ENCODE data around the gene CDC16.

Gene CDC16

GRCh38 chr13:114315074-114315785, 80.5 kb downstream of the CDC16 start:
- DNase-seq (ENCODE audit: insufficient read length, low spot score) (no peak), FAIRE-seq (peak; percentile 47)
- TF ChIP-seq PAX5 (IDR thresholded peaks at IDR 0.05; ENCODE audit: insufficient read depth, low read length, severe bottlenecking) (no peak), POU2F2 (IDR thresholded peaks at IDR 0.05; ENCODE audit: low read depth, low read length) (no peak), POLR2A (IDR thresholded peaks at IDR 0.05; ENCODE audit: low read depth, low read length) (no peak), SPI1 (IDR thresholded peaks at IDR 0.05; ENCODE audit: low read depth, low read length) (no peak), POLR2AphosphoS5 (IDR thresholded peaks at IDR 0.05; ENCODE audit: low read depth, low read length) (no peak), TAF1 (IDR thresholded peaks at IDR 0.05; ENCODE audit: low read depth, low read length) (no peak)

- FAIRE-seq (no peak), DNase-seq (ENCODE audit: insufficient read length, low spot score) (no peak)
- TF ChIP-seq POLR2AphosphoS5 (IDR thresholded peaks at IDR 0.05; ENCODE audit: low read depth, low read length) = no peak
- no peak for TF ChIP-seq PAX5 (IDR thresholded peaks at IDR 0.05; ENCODE audit: insufficient read depth, low read length, severe bottlenecking)
- TF ChIP-seq SPI1 (IDR thresholded peaks at IDR 0.05; ENCODE audit: low read depth, low read length) = no peak
- no peak for TF ChIP-seq TAF1 (IDR thresholded peaks at IDR 0.05; ENCODE audit: low read depth, low read length)
- TF ChIP-seq POU2F2 (IDR thresholded peaks at IDR 0.05; ENCODE audit: low read depth, low read length) = no peak
- TF ChIP-seq POLR2A (IDR thresholded peaks at IDR 0.05; ENCODE audit: low read depth, low read length) = no peak
These were observed 83.9 kb downstream of the CDC16 start for GRCh38 chr13:114318624-114319023.

- TF ChIP-seq SPI1 (IDR thresholded peaks at IDR 0.05; ENCODE audit: low read depth, low read length) (no peak), TAF1 (IDR thresholded peaks at IDR 0.05; ENCODE audit: low read depth, low read length) (no peak), POLR2AphosphoS5 (IDR thresholded peaks at IDR 0.05; ENCODE audit: low read depth, low read length) (no peak), PAX5 (IDR thresholded peaks at IDR 0.05; ENCODE audit: insufficient read depth, low read length, severe bottlenecking) (no peak), POLR2A (IDR thresholded peaks at IDR 0.05; ENCODE audit: low read depth, low read length) (no peak), POU2F2 (IDR thresholded peaks at IDR 0.05; ENCODE audit: low read depth, low read length) (no peak)
- no peak for DNase-seq (ENCODE audit: insufficient read length, low spot score)
- FAIRE-seq = no peak
These were observed 84.8 kb downstream of the CDC16 start for GRCh38 chr13:114319441-114319913.

GRCh38 chr13:114320065-114320464, 85.4 kb downstream of the CDC16 start:
- TF ChIP-seq POU2F2 (IDR thresholded peaks at IDR 0.05; ENCODE audit: low read depth, low read length) = no peak
- no peak for TF ChIP-seq POLR2AphosphoS5 (IDR thresholded peaks at IDR 0.05; ENCODE audit: low read depth, low read length)
- TF ChIP-seq TAF1 (IDR thresholded peaks at IDR 0.05; ENCODE audit: low read depth, low read length) = no peak
- no peak for FAIRE-seq
- DNase-seq (ENCODE audit: insufficient read length, low spot score) = no peak

- no peak for TF ChIP-seq PAX5 (IDR thresholded peaks at IDR 0.05; ENCODE audit: insufficient read depth, low read length, severe bottlenecking)
- no peak for TF ChIP-seq TAF1 (IDR thresholded peaks at IDR 0.05; ENCODE audit: low read depth, low read length)
- TF ChIP-seq POLR2A (IDR thresholded peaks at IDR 0.05; ENCODE audit: low read depth, low read length) = no peak
- TF ChIP-seq POU2F2 (IDR thresholded peaks at IDR 0.05; ENCODE audit: low read depth, low read length) = no peak
- no peak for TF ChIP-seq POLR2AphosphoS5 (IDR thresholded peaks at IDR 0.05; ENCODE audit: low read depth, low read length)
- TF ChIP-seq SPI1 (IDR thresholded peaks at IDR 0.05; ENCODE audit: low read depth, low read length) = no peak
- FAIRE-seq = no peak
- no peak for DNase-seq (ENCODE audit: insufficient read length, low spot score)
These were observed 86.6 kb downstream of the CDC16 start for GRCh38 chr13:114321256-114321655.

Measured in GM12891 (cell line).